DND-41 (cell line): ENCODE measurements around the gene AMPD1.

Source experiments
- ATAC-seq: fragments of 200-7000 bp; cut with Tn5 transposase; 3 replicates; pipeline ENCODE4 v1.9.1; 2021; ENCODE audit warnings: low read depth; ENCODE audit not compliant: insufficient read depth
- DNase-seq: peaks from one replicate; pipeline ENCODE4 v3.0.0-alpha.2; 2020
- H2AFZ ChIP-seq: 2 replicates; pipeline ENCODE4 v1.6.0; 2012; ENCODE audit warnings: low read depth, low read length
- H3K27ac ChIP-seq: 2 replicates; pipeline ENCODE4 v1.5.1; 2012; ENCODE audit warnings: low read length, inconsistent platforms
- H3K27me3 ChIP-seq: fragments of 200-600 bp; sonication (generic); 2 replicates; pipeline ENCODE4 v1.6.0; 2012; ENCODE audit warnings: low read length, mild to moderate bottlenecking, inconsistent platforms; ENCODE audit not compliant: insufficient read depth, poor library complexity
- H3K36me3 ChIP-seq: 2 replicates; pipeline ENCODE4 v1.5.1; 2012; ENCODE audit warnings: low read length, inconsistent platforms; ENCODE audit not compliant: insufficient read depth
- H3K4me1 ChIP-seq: 2 replicates; pipeline ENCODE4 v1.5.1; 2012; ENCODE audit warnings: mild to moderate bottlenecking, low read length; ENCODE audit not compliant: insufficient read depth
- H3K4me2 ChIP-seq: 2 replicates; pipeline ENCODE4 v1.6.0; 2012; ENCODE audit warnings: mild to moderate bottlenecking, moderate library complexity, low read length, inconsistent platforms; ENCODE audit not compliant: insufficient read depth
- H3K4me3 ChIP-seq, 2 experiments: fragments of 200-600 bp in 1 of 2; shearing (Covaris generic) in 1 of 2; 2 replicates each; pipeline ENCODE4 v1.5.1; 2012 to 2016; ENCODE audit warnings: inconsistent platforms in 2 of 2, low read length in 2 of 2, mild to moderate bottlenecking in 2 of 2, low read depth in 1 of 2, moderate library complexity in 1 of 2
- H3K79me2 ChIP-seq: 2 replicates; pipeline ENCODE4 v1.6.0; 2012; ENCODE audit warnings: low read length, inconsistent platforms; ENCODE audit not compliant: insufficient read depth
- H3K9ac ChIP-seq: 2 replicates; pipeline ENCODE4 v1.6.0; 2012; ENCODE audit warnings: low read depth, mild to moderate bottlenecking, inconsistent platforms, low read length, moderate library complexity
- H3K9me3 ChIP-seq: 2 replicates; pipeline ENCODE4 v1.5.1; 2012; ENCODE audit warnings: low read length, moderate library complexity, mild to moderate bottlenecking, inconsistent platforms; ENCODE audit not compliant: insufficient read depth, severe bottlenecking
- H4K20me1 ChIP-seq: 2 replicates; pipeline ENCODE4 v1.6.0; 2012; ENCODE audit warnings: low read length; ENCODE audit not compliant: insufficient read depth
- EZH2 ChIP-seq: IDR thresholded peaks from 3 replicates; pipeline ENCODE4 v1.6.1; 2012; ENCODE audit warnings: borderline replicate concordance, low read depth, mild to moderate bottlenecking, moderate library complexity, low read length, inconsistent platforms; ENCODE audit not compliant: severe bottlenecking
- TF ChIP-seq, protein P1 (sequence below): IDR thresholded peaks from 2 replicates; pipeline ENCODE4 v1.5.1; 2012; ENCODE audit warnings: borderline replicate concordance, low read length, moderate library complexity, mild to moderate bottlenecking; ENCODE audit not compliant: poor library complexity, severe bottlenecking; ENCODE audit errors: extremely low read depth

Gene AMPD1

GRCh38 chr1:114716304-114717170, 21.2 kb upstream of the AMPD1 start, which contains the start of gene NRAS:
NRAS (minus strand) TSS chr1:114716771; CDS start chr1:114716160, 611 bp downstream.
- Histone ChIP-seq H3K36me3 (peaks cover 91% of the 10 kb centered on the region), H2AFZ (peak within 1 kb of the TSS; percentile 99), H3K4me1 (peaks cover 24% of the 10 kb centered on the region), H3K9ac (peak within 1 kb of the TSS; percentile 92), H3K9me3 (no peaks in the 10 kb centered on the region), H3K27ac (peak within 1 kb of the TSS; percentile 95), H3K79me2 (peaks cover 39% of the 10 kb centered on the region), H3K4me3 (peak within 1 kb of the TSS; percentile 95), H4K20me1 (peaks cover 2% of the 10 kb centered on the region; the same call in 1 of the 2 replicates), H3K4me2 (peak within 1 kb of the TSS; percentile 89), H3K27me3 (no peaks in the 10 kb centered on the region)
- TF ChIP-seq, protein P1, sequence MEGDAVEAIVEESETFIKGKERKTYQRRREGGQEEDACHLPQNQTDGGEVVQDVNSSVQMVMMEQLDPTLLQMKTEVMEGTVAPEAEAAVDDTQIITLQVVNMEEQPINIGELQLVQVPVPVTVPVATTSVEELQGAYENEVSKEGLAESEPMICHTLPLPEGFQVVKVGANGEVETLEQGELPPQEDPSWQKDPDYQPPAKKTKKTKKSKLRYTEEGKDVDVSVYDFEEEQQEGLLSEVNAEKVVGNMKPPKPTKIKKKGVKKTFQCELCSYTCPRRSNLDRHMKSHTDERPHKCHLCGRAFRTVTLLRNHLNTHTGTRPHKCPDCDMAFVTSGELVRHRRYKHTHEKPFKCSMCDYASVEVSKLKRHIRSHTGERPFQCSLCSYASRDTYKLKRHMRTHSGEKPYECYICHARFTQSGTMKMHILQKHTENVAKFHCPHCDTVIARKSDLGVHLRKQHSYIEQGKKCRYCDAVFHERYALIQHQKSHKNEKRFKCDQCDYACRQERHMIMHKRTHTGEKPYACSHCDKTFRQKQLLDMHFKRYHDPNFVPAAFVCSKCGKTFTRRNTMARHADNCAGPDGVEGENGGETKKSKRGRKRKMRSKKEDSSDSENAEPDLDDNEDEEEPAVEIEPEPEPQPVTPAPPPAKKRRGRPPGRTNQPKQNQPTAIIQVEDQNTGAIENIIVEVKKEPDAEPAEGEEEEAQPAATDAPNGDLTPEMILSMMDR: no peak
- TF ChIP-seq EZH2: no peak
- DNase-seq (peak; percentile 96), ATAC-seq (peak; percentile 95)

- Histone ChIP-seq H3K79me2 (peaks cover 40% of the 10 kb centered on the region), H3K27ac (peak overlapping the region; percentile 95), H3K9ac (peak overlapping the region; percentile 92), H3K4me2 (peak overlapping the region; percentile 89), H3K9me3 (no peaks in the 10 kb centered on the region), H3K4me1 (peaks cover 24% of the 10 kb centered on the region), H3K4me3 (peak overlapping the region; percentile 95), H3K36me3 (peaks cover 89% of the 10 kb centered on the region), H3K27me3 (no peaks in the 10 kb centered on the region), H2AFZ (peak overlapping the region; percentile 99), H4K20me1 (no peaks in the 10 kb centered on the region; the same call in 1 of the 2 replicates)
- TF ChIP-seq, protein P1: no peak
- TF ChIP-seq EZH2: no peak
- ATAC-seq (no peak), DNase-seq (no peak)
Observed at GRCh38 chr1:114715952-114716303, 20.6 kb upstream of the AMPD1 start.

DNA sequence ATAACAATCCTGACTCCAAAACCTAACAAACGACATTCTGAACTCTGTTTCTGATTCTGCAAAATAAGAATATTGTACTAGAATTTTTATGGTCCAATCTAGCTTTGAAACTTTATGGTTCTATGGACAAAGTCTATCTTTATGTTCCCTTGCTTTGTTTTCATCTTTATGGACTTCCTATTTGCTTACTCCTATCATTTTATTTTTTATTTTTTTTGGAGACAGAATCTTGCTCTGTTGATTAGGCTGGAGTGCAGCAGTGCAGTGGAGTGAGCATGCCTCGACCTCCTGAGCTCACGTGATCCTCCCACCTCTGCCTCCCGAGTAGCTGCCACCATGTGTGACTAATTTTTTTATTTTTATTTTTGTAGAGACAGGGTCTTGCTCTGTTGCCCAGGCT, 17.6 kb upstream of the AMPD1 start:
- Histone ChIP-seq H3K9ac (no peak overlapping the region), H3K4me1 (peaks cover 24% of the 10 kb centered on the region), H3K79me2 (peaks cover 40% of the 10 kb centered on the region), H3K27ac (no peak overlapping the region), H3K27me3 (no peaks in the 10 kb centered on the region), H3K4me3 (no peak overlapping the region), H3K36me3 (peaks cover 84% of the 10 kb centered on the region), H3K9me3 (no peaks in the 10 kb centered on the region), H3K4me2 (no peak overlapping the region), H4K20me1 (no peaks in the 10 kb centered on the region; the same call in 1 of the 2 replicates), H2AFZ (no peak overlapping the region)
- TF ChIP-seq, protein P1: no peak
- no peak for TF ChIP-seq EZH2
- ATAC-seq (no peak), DNase-seq (no peak)
